Measurements from ENCODE around the gene SMCO2. TPM values are rescaled to one million over a fixed set of nuclear protein-coding genes. Genes with fewer than 3 reads are reported as not detected.
A peak's percentile ranks its signal among the peaks of the same experiment; 100 is the strongest.

The SMCO2 gene
- total and polyA plus RNA-seq, 2 of the 13 experiments (the other 11 are each of a cell fraction or from before 2014, with no cell fraction given): 0.15 TPM; not detected in 1

DNA sequence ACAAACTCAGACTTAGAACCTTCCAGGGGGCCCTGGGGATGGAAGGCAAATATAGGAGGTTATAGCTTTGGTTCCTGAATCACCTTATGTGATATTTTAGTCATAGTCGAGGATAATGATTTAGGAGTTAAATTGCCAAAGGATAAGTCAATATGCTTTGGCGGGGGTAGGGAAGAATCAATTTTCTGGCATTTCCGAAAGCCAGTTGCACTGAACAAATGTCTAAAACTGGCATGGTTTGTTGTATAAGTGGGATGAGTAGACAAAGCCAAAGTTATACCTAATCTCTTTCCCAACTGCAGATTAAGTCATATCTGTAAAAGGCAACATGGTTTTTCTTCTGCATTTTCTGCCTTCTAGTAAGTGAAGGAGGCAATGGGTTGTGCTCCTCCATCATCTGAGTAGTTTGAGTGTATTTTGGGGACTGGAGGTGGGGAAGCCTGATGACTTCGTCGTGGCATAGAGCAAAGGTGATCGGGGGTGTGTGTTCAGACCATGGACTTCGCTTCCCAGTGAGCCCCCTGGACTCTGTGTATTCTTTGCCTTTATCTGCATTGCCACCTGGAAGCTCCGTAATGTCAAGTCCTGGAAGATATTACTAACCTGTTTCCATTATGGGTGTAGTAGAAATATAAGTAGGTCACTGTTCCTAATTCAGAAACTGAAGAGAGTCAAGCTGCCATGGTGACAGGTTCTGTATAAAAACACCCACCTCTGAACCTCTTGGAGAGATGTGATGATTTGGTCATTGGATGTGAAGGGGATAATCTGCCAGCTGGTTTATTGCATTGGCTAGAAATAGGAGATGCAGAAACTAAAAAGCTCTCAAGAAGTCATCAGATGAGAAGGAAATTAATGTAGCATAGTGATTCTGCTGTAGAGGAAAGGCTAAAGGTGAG lies 102.0 kb downstream of the SMCO2 start (continued):
- TF ChIP-seq, protein P1, sequence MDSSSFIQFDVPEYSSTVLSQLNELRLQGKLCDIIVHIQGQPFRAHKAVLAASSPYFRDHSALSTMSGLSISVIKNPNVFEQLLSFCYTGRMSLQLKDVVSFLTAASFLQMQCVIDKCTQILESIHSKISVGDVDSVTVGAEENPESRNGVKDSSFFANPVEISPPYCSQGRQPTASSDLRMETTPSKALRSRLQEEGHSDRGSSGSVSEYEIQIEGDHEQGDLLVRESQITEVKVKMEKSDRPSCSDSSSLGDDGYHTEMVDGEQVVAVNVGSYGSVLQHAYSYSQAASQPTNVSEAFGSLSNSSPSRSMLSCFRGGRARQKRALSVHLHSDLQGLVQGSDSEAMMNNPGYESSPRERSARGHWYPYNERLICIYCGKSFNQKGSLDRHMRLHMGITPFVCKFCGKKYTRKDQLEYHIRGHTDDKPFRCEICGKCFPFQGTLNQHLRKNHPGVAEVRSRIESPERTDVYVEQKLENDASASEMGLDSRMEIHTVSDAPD (CRISPR knock-in tag; IDR thresholded peaks at IDR 0.05): no peak
- TF ChIP-seq MTA3 (CRISPR knock-in tag; IDR thresholded peaks at IDR 0.05) (no peak), HOXD1 (CRISPR knock-in tag; IDR thresholded peaks at IDR 0.05) (no peak), ZKSCAN8 (CRISPR knock-in tag; IDR thresholded peaks at IDR 0.05; ENCODE audit: borderline replicate concordance) (no peak), NFRKB (IDR thresholded peaks at IDR 0.05) (no peak), HNF4G (IDR thresholded peaks at IDR 0.05; ENCODE audit: borderline replicate concordance, low read depth, low read length) (peak; percentile 61), HNF4G (CRISPR knock-in tag; IDR thresholded peaks at IDR 0.05; ENCODE audit: borderline replicate concordance, low read depth) (no peak), POLR2A (IDR thresholded peaks at IDR 0.05; ENCODE audit: insufficient read depth in 1 of 2, low read depth in 2 of 2, low read length in 2 of 2) (no peak), YEATS2 (CRISPR knock-in tag; IDR thresholded peaks at IDR 0.05; ENCODE audit: borderline replicate concordance) (no peak), KDM5B (CRISPR knock-in tag; IDR thresholded peaks at IDR 0.05; ENCODE audit: borderline replicate concordance) (no peak), KDM6A (CRISPR knock-in tag; IDR thresholded peaks at IDR 0.05; ENCODE audit: low read depth) (no peak), ETV5 (CRISPR knock-in tag; IDR thresholded peaks at IDR 0.05; ENCODE audit: borderline replicate concordance) (no peak), ZNF33A (CRISPR knock-in tag; IDR thresholded peaks at IDR 0.05; ENCODE audit: borderline replicate concordance) (no peak), IKZF4 (CRISPR knock-in tag; IDR thresholded peaks at IDR 0.05; ENCODE audit: borderline replicate concordance, low read depth, not compliant biosample characterization) (no peak), KLF6 (CRISPR knock-in tag; IDR thresholded peaks at IDR 0.05) (no peak), KAT2B (IDR thresholded peaks at IDR 0.05; ENCODE audit: borderline replicate concordance, low read depth, low read length) (no peak)
- TF ChIP-seq, protein P2, sequence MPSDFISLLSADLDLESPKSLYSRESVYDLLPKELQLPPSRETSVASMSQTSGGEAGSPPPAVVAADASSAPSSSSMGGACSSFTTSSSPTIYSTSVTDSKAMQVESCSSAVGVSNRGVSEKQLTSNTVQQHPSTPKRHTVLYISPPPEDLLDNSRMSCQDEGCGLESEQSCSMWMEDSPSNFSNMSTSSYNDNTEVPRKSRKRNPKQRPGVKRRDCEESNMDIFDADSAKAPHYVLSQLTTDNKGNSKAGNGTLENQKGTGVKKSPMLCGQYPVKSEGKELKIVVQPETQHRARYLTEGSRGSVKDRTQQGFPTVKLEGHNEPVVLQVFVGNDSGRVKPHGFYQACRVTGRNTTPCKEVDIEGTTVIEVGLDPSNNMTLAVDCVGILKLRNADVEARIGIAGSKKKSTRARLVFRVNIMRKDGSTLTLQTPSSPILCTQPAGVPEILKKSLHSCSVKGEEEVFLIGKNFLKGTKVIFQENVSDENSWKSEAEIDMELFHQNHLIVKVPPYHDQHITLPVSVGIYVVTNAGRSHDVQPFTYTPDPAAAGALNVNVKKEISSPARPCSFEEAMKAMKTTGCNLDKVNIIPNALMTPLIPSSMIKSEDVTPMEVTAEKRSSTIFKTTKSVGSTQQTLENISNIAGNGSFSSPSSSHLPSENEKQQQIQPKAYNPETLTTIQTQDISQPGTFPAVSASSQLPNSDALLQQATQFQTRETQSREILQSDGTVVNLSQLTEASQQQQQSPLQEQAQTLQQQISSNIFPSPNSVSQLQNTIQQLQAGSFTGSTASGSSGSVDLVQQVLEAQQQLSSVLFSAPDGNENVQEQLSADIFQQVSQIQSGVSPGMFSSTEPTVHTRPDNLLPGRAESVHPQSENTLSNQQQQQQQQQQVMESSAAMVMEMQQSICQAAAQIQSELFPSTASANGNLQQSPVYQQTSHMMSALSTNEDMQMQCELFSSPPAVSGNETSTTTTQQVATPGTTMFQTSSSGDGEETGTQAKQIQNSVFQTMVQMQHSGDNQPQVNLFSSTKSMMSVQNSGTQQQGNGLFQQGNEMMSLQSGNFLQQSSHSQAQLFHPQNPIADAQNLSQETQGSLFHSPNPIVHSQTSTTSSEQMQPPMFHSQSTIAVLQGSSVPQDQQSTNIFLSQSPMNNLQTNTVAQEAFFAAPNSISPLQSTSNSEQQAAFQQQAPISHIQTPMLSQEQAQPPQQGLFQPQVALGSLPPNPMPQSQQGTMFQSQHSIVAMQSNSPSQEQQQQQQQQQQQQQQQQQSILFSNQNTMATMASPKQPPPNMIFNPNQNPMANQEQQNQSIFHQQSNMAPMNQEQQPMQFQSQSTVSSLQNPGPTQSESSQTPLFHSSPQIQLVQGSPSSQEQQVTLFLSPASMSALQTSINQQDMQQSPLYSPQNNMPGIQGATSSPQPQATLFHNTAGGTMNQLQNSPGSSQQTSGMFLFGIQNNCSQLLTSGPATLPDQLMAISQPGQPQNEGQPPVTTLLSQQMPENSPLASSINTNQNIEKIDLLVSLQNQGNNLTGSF (CRISPR knock-in tag; IDR thresholded peaks at IDR 0.05): no peak
- TF ChIP-seq, protein P3, sequence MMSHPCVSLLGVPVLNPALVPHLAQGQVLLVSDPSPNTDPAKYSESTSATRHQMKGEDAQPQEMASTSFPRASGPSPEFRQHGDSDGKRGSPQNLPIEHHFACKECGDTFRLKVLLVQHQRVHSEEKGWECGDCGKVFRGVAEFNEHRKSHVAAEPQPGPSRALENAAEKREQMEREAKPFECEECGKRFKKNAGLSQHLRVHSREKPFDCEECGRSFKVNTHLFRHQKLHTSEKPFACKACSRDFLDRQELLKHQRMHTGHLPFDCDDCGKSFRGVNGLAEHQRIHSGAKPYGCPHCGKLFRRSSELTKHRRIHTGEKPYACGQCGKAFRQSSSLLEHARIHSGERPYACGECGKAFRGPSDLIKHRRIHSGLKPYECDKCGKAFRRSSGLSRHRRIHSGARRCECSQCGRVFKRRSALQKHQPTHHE (CRISPR knock-in tag; IDR thresholded peaks at IDR 0.05; ENCODE audit: borderline replicate concordance): no peak
- TF ChIP-seq, protein P4, sequence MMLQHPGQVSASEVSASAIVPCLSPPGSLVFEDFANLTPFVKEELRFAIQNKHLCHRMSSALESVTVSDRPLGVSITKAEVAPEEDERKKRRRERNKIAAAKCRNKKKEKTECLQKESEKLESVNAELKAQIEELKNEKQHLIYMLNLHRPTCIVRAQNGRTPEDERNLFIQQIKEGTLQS (CRISPR knock-in tag; IDR thresholded peaks at IDR 0.05): no peak
- TF ChIP-seq, protein P5, sequence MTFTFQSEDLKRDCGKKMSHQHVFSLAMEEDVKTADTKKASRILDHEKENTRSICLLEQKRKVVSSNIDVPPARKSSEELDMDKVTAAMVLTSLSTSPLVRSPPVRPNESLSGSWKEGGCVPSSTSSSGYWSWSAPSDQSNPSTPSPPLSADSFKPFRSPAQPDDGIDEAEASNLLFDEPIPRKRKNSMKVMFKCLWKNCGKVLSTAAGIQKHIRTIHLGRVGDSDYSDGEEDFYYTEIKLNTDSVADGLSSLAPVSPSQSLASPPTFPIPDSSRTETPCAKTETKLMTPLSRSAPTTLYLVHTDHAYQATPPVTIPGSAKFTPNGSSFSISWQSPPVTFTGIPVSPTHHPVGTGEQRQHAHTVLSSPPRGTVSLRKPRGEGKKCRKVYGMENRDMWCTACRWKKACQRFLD (CRISPR knock-in tag; IDR thresholded peaks at IDR 0.05; ENCODE audit: borderline replicate concordance): no peak

All from HepG2 (cell line).